Suprapubic skin (tissue), 4 donors: Measurements from ENCODE around the gene TUBA3E.
"Not testable (repeated sequence)": the region's sequence is repeated elsewhere in the genome, so short reads cannot be mapped to it uniquely, and the experiment has no call there.

Experiments used
- CTCF ChIP-seq, 2 donors: fragments of 200-600 bp in 1 of 2; fragments of 450-650 bp in 1 of 2; sonication (generic) in 1 of 2; IDR thresholded peaks; one replicate each; pipeline ENCODE4 v1.5.1; 2016 to 2019; ENCODE audit warnings: antibody characterized with exemption in 2 of 2, mild to moderate bottlenecking in 1 of 2, moderate library complexity in 1 of 2
- POLR2A ChIP-seq, 2 donors: fragments of 450-650 bp; IDR thresholded peaks; one replicate each; pipeline ENCODE4 v1.6.1; 2017; ENCODE audit warnings: antibody characterized with exemption in 2 of 2, mild to moderate bottlenecking in 2 of 2, moderate library complexity in 2 of 2
- POLR2AphosphoS5 ChIP-seq, 3 donors: sonication (generic); formaldehyde crosslinking; IDR thresholded peaks; one replicate each; pipeline ENCODE4 v1.6.1; 2017; ENCODE audit warnings: antibody characterized with exemption in 3 of 3

- TF ChIP-seq POLR2A, CTCF, POLR2AphosphoS5 (IDR thresholded peaks at IDR 0.05): not testable (repeated sequence)
Measured at GRCh38 chr2:130157354-130157753, 40.9 kb downstream of the TUBA3E start.
